Parathyroid adenoma (tissue), 2 donors: ENCODE data around the gene SPPL2C.

Source experiments
- H2AFZ ChIP-seq: fragments of 300-600 bp; sonication (generic); one replicate; pipeline ENCODE4 v1.7.0; 2017; ENCODE audit warnings: antibody characterized with exemption, mild to moderate bottlenecking
- H3K27ac ChIP-seq: fragments of 300-600 bp; sonication (generic); one replicate; pipeline ENCODE4 v1.7.0; 2017
- H3K27me3 ChIP-seq: fragments of 300-600 bp; sonication (generic); one replicate; pipeline ENCODE4 v1.7.0; 2017; ENCODE audit warnings: low read length; ENCODE audit not compliant: control insufficient read depth, insufficient read depth
- H3K36me3 ChIP-seq: fragments of 300-600 bp; sonication (generic); one replicate; pipeline ENCODE4 v1.7.0; 2017; ENCODE audit warnings: low read length; ENCODE audit not compliant: control insufficient read depth, insufficient read depth
- H3K4me1 ChIP-seq: fragments of 300-600 bp; sonication (generic); one replicate; pipeline ENCODE4 v1.7.0; 2017; ENCODE audit warnings: control low read depth
- H3K4me2 ChIP-seq: fragments of 300-600 bp; sonication (generic); one replicate; pipeline ENCODE4 v1.7.0; 2017; ENCODE audit warnings: low read length
- H3K4me3 ChIP-seq: fragments of 300-600 bp; sonication (generic); one replicate; pipeline ENCODE4 v1.7.0; 2017; ENCODE audit warnings: low read depth, low read length
- H3K79me2 ChIP-seq: fragments of 300-600 bp; sonication (generic); one replicate; pipeline ENCODE4 v1.7.0; 2017; ENCODE audit warnings: control low read depth
- H3K9ac ChIP-seq: fragments of 300-600 bp; sonication (generic); one replicate; pipeline ENCODE4 v1.7.0; 2017; ENCODE audit warnings: mild to moderate bottlenecking
- H3K9me3 ChIP-seq: fragments of 300-600 bp; sonication (generic); one replicate; pipeline ENCODE4 v1.7.0; 2017; ENCODE audit warnings: low read length; ENCODE audit not compliant: control insufficient read depth
- CTCF ChIP-seq: fragments of 300-600 bp; sonication (generic); IDR thresholded peaks from one replicate; pipeline ENCODE4 v1.7.0; 2017; ENCODE audit warnings: antibody characterized with exemption, mild to moderate bottlenecking
- donor health status: primary hyperparathyroidism.

The SPPL2C gene

GRCh38 chr17:45844695-45845375, at the start of gene SPPL2C:
Gene SPPL2C, plus strand, starts transcription at chr17:45844881. Its CDS starts 26 bp downstream, at chr17:45844907.
- no peak for TF ChIP-seq CTCF
- no peaks in the 10 kb centered on the region for H3K4me1 ChIP-seq
- H3K9ac ChIP-seq = no peak within 1 kb of the TSS
- H3K9me3 ChIP-seq = no peaks in the 10 kb centered on the region
- no peak within 1 kb of the TSS for H3K4me3 ChIP-seq
- no peak within 1 kb of the TSS for H3K27ac ChIP-seq
- H3K4me2 ChIP-seq = no peak within 1 kb of the TSS
- no peak within 1 kb of the TSS for H2AFZ ChIP-seq
- H3K36me3 ChIP-seq = no peaks in the 10 kb centered on the region
- H3K27me3 ChIP-seq = no peaks in the 10 kb centered on the region
- no peaks in the 10 kb centered on the region for H3K79me2 ChIP-seq

- TF ChIP-seq CTCF = no peak
- no peak overlapping the region for H3K9ac ChIP-seq
- H3K27me3 ChIP-seq = no peaks in the 10 kb centered on the region
These were observed 43.9 kb upstream of the SPPL2C start for GRCh38 chr17:45800816-45801215.

DNA sequence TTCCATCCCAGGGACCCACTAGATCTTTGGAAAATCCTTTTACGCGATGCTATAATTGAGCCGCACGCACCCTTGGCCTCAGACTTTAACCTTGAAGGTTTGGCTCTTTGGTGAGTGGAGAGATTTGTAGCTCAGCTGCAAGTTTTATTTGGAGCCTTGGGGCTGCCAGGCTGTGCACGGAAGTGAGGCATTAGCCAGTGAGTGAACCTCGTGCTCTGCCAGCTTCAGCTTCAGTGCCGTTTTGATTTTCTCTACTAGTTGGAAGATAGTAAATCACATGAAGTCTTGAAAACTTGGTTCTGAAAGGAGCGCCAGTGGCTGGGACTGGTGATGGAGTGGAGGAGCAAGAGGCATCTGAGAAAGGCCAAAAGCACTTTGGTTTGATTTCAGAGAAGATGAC, 43.3 kb upstream of the SPPL2C start:
- H3K9me3 ChIP-seq = no peaks in the 10 kb centered on the region
- no peaks in the 10 kb centered on the region for H3K36me3 ChIP-seq
- H3K4me1 ChIP-seq = no peaks in the 10 kb centered on the region
- H2AFZ ChIP-seq = no peak overlapping the region
- no peak for TF ChIP-seq CTCF
- no peaks in the 10 kb centered on the region for H3K27me3 ChIP-seq
- H3K4me2 ChIP-seq = no peak overlapping the region
- H3K9ac ChIP-seq = no peak overlapping the region
- H3K79me2 ChIP-seq = no peaks in the 10 kb centered on the region
- no peak overlapping the region for H3K4me3 ChIP-seq
- H3K27ac ChIP-seq = no peak overlapping the region

More at GRCh38 chr17:45800816-45801215, 43.9 kb upstream of the SPPL2C start:
- no peak overlapping the region for H3K4me3 ChIP-seq
- no peak overlapping the region for H3K27ac ChIP-seq
- H2AFZ ChIP-seq = no peak overlapping the region
- H3K9me3 ChIP-seq = no peaks in the 10 kb centered on the region
- H3K4me1 ChIP-seq = no peaks in the 10 kb centered on the region
- no peaks in the 10 kb centered on the region for H3K36me3 ChIP-seq
- no peaks in the 10 kb centered on the region for H3K79me2 ChIP-seq
- no peak overlapping the region for H3K4me2 ChIP-seq

DNA sequence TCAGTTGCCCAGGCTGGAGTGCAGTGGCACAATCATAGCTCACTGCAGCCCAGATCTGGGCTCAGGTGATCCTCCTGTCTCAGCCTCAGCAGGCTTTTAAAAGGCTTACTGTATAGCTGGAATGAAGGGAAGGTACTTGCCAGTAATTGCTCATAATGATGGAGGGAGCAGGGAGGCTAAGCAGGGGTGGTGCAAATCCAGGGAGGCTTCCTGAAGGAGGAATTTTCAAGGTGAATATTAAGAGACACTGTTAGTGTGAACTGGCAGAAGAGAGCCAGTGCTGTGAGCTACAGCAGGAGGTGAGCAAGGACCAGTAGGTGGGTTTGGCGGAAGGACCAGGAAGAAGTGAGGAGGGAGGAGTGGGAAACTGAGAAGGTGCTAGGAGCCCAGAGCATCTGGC, 35.8 kb upstream of the SPPL2C start:
- Histone ChIP-seq H3K4me1 (no peaks in the 10 kb centered on the region), H3K4me2 (no peak overlapping the region), H3K79me2 (no peaks in the 10 kb centered on the region), H2AFZ (no peak overlapping the region), H3K27me3 (no peaks in the 10 kb centered on the region), H3K27ac (no peak overlapping the region), H3K36me3 (no peaks in the 10 kb centered on the region), H3K4me3 (no peak overlapping the region), H3K9ac (no peak overlapping the region), H3K9me3 (no peaks in the 10 kb centered on the region)
- no peak for TF ChIP-seq CTCF

GRCh38 chr17:45809499-45809898, 35.2 kb upstream of the SPPL2C start:
- H3K27ac ChIP-seq = no peak overlapping the region
- no peak overlapping the region for H2AFZ ChIP-seq
- H3K27me3 ChIP-seq = no peaks in the 10 kb centered on the region
- no peaks in the 10 kb centered on the region for H3K36me3 ChIP-seq
- no peaks in the 10 kb centered on the region for H3K79me2 ChIP-seq
- H3K4me3 ChIP-seq = no peak overlapping the region
- no peak for TF ChIP-seq CTCF
- H3K9ac ChIP-seq = no peak overlapping the region
- H3K4me1 ChIP-seq = no peaks in the 10 kb centered on the region
- no peak overlapping the region for H3K4me2 ChIP-seq
- H3K9me3 ChIP-seq = no peaks in the 10 kb centered on the region
